K562 (cell line): ENCODE measurements around the gene PDE12. TPM values are rescaled to one million over a fixed set of nuclear protein-coding genes. Genes with fewer than 3 reads are reported as not detected.

Source experiments
- ARID3A ChIP-seq: IDR thresholded peaks from 2 replicates; pipeline ENCODE4 v1.6.1; 2012; ENCODE audit warnings: low read depth, low read length, improper control_type of control experiment, borderline replicate concordance
- DDX20 ChIP-seq: fragments of 450-650 bp; IDR thresholded peaks from 2 replicates; pipeline ENCODE4 v1.6.1; 2016; ENCODE audit warnings: missing genetic modification characterization, low read depth, mild to moderate bottlenecking, missing compliant biosample characterization, moderate library complexity
- EHMT2 ChIP-seq: fragments of 450-650 bp; IDR thresholded peaks from 2 replicates; pipeline ENCODE4 v1.6.1; 2018; ENCODE audit warnings: antibody characterized with exemption
- HLTF ChIP-seq: fragments of 450-650 bp; IDR thresholded peaks from 2 replicates; pipeline ENCODE4 v1.6.1; 2016
- JUNB ChIP-seq: fragments of 450-650 bp; formaldehyde crosslinking; conservative IDR thresholded peaks from 2 replicates; pipeline ENCODE4 v1.4.0; 2020; ENCODE audit warnings: mild to moderate bottlenecking
- KDM5B ChIP-seq: fragments of 200-600 bp; sonication (generic); IDR thresholded peaks from 2 replicates; pipeline ENCODE4 v1.6.1; 2012; ENCODE audit warnings: low read depth, mild to moderate bottlenecking, moderate library complexity, low read length, control low read depth, inconsistent platforms; ENCODE audit not compliant: insufficient replicate concordance
- KHSRP ChIP-seq: fragments of 450-650 bp; IDR thresholded peaks from 2 replicates; pipeline ENCODE4 v1.6.1; 2017
- KLF10 ChIP-seq: fragments of 250-450 bp; sonication (Bioruptor Pico); IDR thresholded peaks from 2 replicates; pipeline ENCODE4 v1.6.1; 2021; ENCODE audit warnings: matching md5 sums
- KLF6 ChIP-seq: fragments of 250-450 bp; sonication (Bioruptor Pico); IDR thresholded peaks from 2 replicates; pipeline ENCODE4 v1.4.0; 2020; ENCODE audit warnings: mild to moderate bottlenecking, moderate library complexity, borderline replicate concordance
- MAFF ChIP-seq: IDR thresholded peaks from 2 replicates; pipeline ENCODE4 v1.6.1; 2012; ENCODE audit warnings: low read length, improper control_type of control experiment
- NFXL1 ChIP-seq: fragments of 450-650 bp; formaldehyde crosslinking; IDR thresholded peaks from 2 replicates; pipeline ENCODE4 v1.4.0; 2021; ENCODE audit warnings: mild to moderate bottlenecking
- NR2C1 ChIP-seq, 2 experiments: fragments of 450-650 bp; IDR thresholded peaks; 2 replicates each; pipeline ENCODE4 v1.6.1; 2017; ENCODE audit warnings: mild to moderate bottlenecking in 2 of 2, antibody characterized with exemption in 1 of 2, inconsistent platforms in 1 of 2, missing compliant biosample characterization in 1 of 2, missing genetic modification characterization in 1 of 2
- NR2F6 ChIP-seq: fragments of 450-650 bp; formaldehyde crosslinking; IDR thresholded peaks from 2 replicates; pipeline ENCODE4 v1.4.0; 2020; ENCODE audit warnings: mild to moderate bottlenecking
- PML ChIP-seq: IDR thresholded peaks from 2 replicates; pipeline ENCODE4 v1.6.1; 2012; ENCODE audit warnings: low read length, inconsistent platforms
- POLR2B ChIP-seq: fragments of 450-650 bp; IDR thresholded peaks from 2 replicates; pipeline ENCODE4 v1.6.1; 2018; ENCODE audit warnings: low read depth; ENCODE audit not compliant: partially characterized antibody
- RBM25 ChIP-seq: fragments of 200-400 bp; formaldehyde crosslinking; IDR thresholded peaks from 2 replicates; pipeline ENCODE4 v1.6.1; 2018; ENCODE audit warnings: low read length, low read depth, moderate library complexity; ENCODE audit not compliant: severe bottlenecking
- SAP30 ChIP-seq: fragments of 200-600 bp; sonication (generic); IDR thresholded peaks from 2 replicates; pipeline ENCODE4 v1.6.1; 2012; ENCODE audit warnings: borderline replicate concordance, low read depth, mild to moderate bottlenecking, moderate library complexity, low read length, control low read depth, inconsistent platforms; ENCODE audit not compliant: insufficient read depth, poor library complexity, severe bottlenecking
- SUPT5H ChIP-seq: fragments of 450-650 bp; IDR thresholded peaks from 2 replicates; pipeline ENCODE4 v1.6.1; 2016
- XRCC4 ChIP-seq: IDR thresholded peaks from one replicate; pipeline ENCODE4 v1.6.1; 2011; ENCODE audit not compliant: insufficient read depth, insufficient read length; ENCODE audit errors: extremely low read depth
- ZBTB43 ChIP-seq: sonication (generic); formaldehyde crosslinking; IDR thresholded peaks from 2 replicates; pipeline ENCODE4 v1.8.0; 2023; ENCODE audit warnings: mild to moderate bottlenecking, missing genetic modification reagents
- ZNF41 ChIP-seq: fragments of 250-450 bp; sonication (Bioruptor Pico); conservative IDR thresholded peaks from 2 replicates; pipeline ENCODE4 v1.4.0; 2020; ENCODE audit warnings: mild to moderate bottlenecking
- ZNF583 ChIP-seq: fragments of 250-450 bp; sonication (Bioruptor Pico); IDR thresholded peaks from 2 replicates; pipeline ENCODE4 v1.4.0; 2020
- ZNF785 ChIP-seq: fragments of 250-450 bp; sonication (Bioruptor Pico); IDR thresholded peaks from 2 replicates; pipeline ENCODE4 v1.4.0; 2020; ENCODE audit warnings: mild to moderate bottlenecking
- polyA plus RNA-seq, 8 experiments: library from polyadenylated mRNA; depleted of rRNA in 4 of 8; stranded (reverse) in 5 of 8; unstranded in 3 of 8; fragments of >200 nt; fragmentation: Nextera tagmentation in 2 of 8; fragmentation: Illumina TruSeq in 1 of 8; extraction: Ambion mirVana in 2 of 8; extraction: Trizol in 1 of 8; gene quantifications; 2 replicates each; pipeline versions ENCODE4 v1.2.1 to v1.2.3, GENCODE V29; 2011 to 2014; ENCODE audit warnings: inconsistent platforms in 1 of 8, missing spikeins in 1 of 8
- total RNA-seq, 7 experiments: library from RNA; depleted of rRNA in 6 of 7; stranded (reverse); fragments of >200 nt in 6 of 7; fragmentation: Illumina TruSeq in 2 of 7; extraction: Trizol in 2 of 7; gene quantifications; 2 replicates each; pipeline versions ENCODE4 v1.2.1 to v1.2.3, GENCODE V29; 2011 to 2021; ENCODE audit warnings: low replicate concordance in 1 of 7
- TF ChIP-seq, protein P1 (sequence below): fragments of 150-350 bp; IDR thresholded peaks from 2 replicates; pipeline ENCODE4 v1.6.1; 2014; ENCODE audit warnings: low read depth, mild to moderate bottlenecking, low read length, borderline replicate concordance

The PDE12 gene
- total and polyA plus RNA-seq, 9 of the 15 experiments (the other 6 are each of a cell fraction or from before 2014, with no cell fraction given): 2.1 to 20.5 (median 10.0) TPM

GRCh38 chr3:57597127-57597923 is 41.3 kb downstream of the PDE12 start, which contains the start of gene ARF4 (continued):
- TF ChIP-seq ZNF41: no peak
- no peak for TF ChIP-seq ARID3A
- TF ChIP-seq ZBTB43 (CRISPR knock-in tag): no peak
- TF ChIP-seq EHMT2: no peak
- TF ChIP-seq POLR2B: peak; percentile 96
- no peak for TF ChIP-seq JUNB
- TF ChIP-seq NR2F6 (CRISPR knock-in tag): no peak
- peak; percentile 23 for TF ChIP-seq SAP30
- no peak for TF ChIP-seq KLF10
- TF ChIP-seq SUPT5H: peak; percentile 94
- peak; percentile 79 for TF ChIP-seq PML
- no peak for TF ChIP-seq KLF6 (CRISPR knock-in tag)
- TF ChIP-seq NR2C1 (IDR thresholded peaks at IDR 0.05): no peak
- no peak for TF ChIP-seq NR2C1 (tag; IDR thresholded peaks at IDR 0.05)
- no peak for TF ChIP-seq NFXL1 (CRISPR knock-in tag)
- no peak for TF ChIP-seq RBM25
- no peak for TF ChIP-seq XRCC4
- peak; percentile 95 for TF ChIP-seq KDM5B
- TF ChIP-seq HLTF: peak; percentile 31; the same call in 1 of the 2 replicates
- TF ChIP-seq, protein P1, sequence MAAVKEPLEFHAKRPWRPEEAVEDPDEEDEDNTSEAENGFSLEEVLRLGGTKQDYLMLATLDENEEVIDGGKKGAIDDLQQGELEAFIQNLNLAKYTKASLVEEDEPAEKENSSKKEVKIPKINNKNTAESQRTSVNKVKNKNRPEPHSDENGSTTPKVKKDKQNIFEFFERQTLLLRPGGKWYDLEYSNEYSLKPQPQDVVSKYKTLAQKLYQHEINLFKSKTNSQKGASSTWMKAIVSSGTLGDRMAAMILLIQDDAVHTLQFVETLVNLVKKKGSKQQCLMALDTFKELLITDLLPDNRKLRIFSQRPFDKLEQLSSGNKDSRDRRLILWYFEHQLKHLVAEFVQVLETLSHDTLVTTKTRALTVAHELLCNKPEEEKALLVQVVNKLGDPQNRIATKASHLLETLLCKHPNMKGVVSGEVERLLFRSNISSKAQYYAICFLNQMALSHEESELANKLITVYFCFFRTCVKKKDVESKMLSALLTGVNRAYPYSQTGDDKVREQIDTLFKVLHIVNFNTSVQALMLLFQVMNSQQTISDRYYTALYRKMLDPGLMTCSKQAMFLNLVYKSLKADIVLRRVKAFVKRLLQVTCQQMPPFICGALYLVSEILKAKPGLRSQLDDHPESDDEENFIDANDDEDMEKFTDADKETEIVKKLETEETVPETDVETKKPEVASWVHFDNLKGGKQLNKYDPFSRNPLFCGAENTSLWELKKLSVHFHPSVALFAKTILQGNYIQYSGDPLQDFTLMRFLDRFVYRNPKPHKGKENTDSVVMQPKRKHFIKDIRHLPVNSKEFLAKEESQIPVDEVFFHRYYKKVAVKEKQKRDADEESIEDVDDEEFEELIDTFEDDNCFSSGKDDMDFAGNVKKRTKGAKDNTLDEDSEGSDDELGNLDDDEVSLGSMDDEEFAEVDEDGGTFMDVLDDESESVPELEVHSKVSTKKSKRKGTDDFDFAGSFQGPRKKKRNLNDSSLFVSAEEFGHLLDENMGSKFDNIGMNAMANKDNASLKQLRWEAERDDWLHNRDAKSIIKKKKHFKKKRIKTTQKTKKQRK: no peak
- TF ChIP-seq KHSRP: 0 out of 2 replicates have a peak, but pooled peaks have one; percentile 15
- TF ChIP-seq DDX20 (tag): no peak
- TF ChIP-seq ZNF583 (CRISPR knock-in tag): no peak
- no peak for TF ChIP-seq MAFF
- no peak for TF ChIP-seq ZNF785
